ENCODE measurements around the gene SASH3. TPM values are rescaled to one million over a fixed set of nuclear protein-coding genes. Genes with fewer than 3 reads are reported as not detected.
A peak's percentile ranks its signal among the peaks of the same experiment; 100 is the strongest.

The SASH3 gene
- total RNA-seq, 8 experiments from 2014 or later, result 0.15 to 0.35 (median 0.24) TPM; not detected in 3

GRCh38 chrX:129791961-129792570 lies 12.3 kb downstream of the SASH3 start:
- no peaks in the 10 kb centered on the region for H3K4me1 ChIP-seq (replicated peaks in 1 of 2)
- no peak overlapping the region for H3K4me3 ChIP-seq
- ATAC-seq (replicated peaks in 6 of 8), result no peak
- H3K27ac ChIP-seq, result no peak overlapping the region
- 20% methylated on average over 1 of the region's 11 CpGs; no CpG with 5 or more reads in 9 of the 10 experiments for WGBS, 10 experiments
- in situ Hi-C loops (cut with MboI; ENCODE audit: low pct_unique_long_range_greater_than_20kb in 2 of 9, low sequenced_read_pairs in 9 of 9, unreplicated experiment in 9 of 9), result no loop called here

GRCh38 chrX:129792586-129793291 lies 13.0 kb downstream of the SASH3 start:
- Histone ChIP-seq H3K27ac (no peak overlapping the region), H3K4me3 (no peak overlapping the region), H3K4me1 (replicated peaks in 1 of 2) (no peaks in the 10 kb centered on the region)
- no peak for ATAC-seq (replicated peaks in 6 of 8)
- in situ Hi-C loops (cut with MboI; ENCODE audit: low pct_unique_long_range_greater_than_20kb in 2 of 9, low sequenced_read_pairs in 9 of 9, unreplicated experiment in 9 of 9), result no loop called here
- 53 to 60% methylated on average over 1 to 2 of the region's 18 CpGs; no CpG with 5 or more reads in 8 of the 10 experiments for WGBS, 10 experiments

- Histone ChIP-seq H3K4me3 (no peak overlapping the region), H3K27ac (no peak overlapping the region), H3K4me1 (replicated peaks in 1 of 2) (no peaks in the 10 kb centered on the region)
- 71% methylated on average over 3 of the region's 20 CpGs; no CpG with 5 or more reads in 9 of the 10 experiments for WGBS, 10 experiments
- in situ Hi-C loops (cut with MboI; ENCODE audit: low pct_unique_long_range_greater_than_20kb in 2 of 9, low sequenced_read_pairs in 9 of 9, unreplicated experiment in 9 of 9), result no loop called here
- no peak for ATAC-seq (replicated peaks in 6 of 8)
Observed at GRCh38 chrX:129793604-129794191, 13.9 kb downstream of the SASH3 start.

- Histone ChIP-seq H3K4me1 (replicated peaks in 1 of 2) (no peaks in the 10 kb centered on the region), H3K27ac (no peak overlapping the region), H3K4me3 (no peak overlapping the region)
- no peak for ATAC-seq (replicated peaks in 6 of 8)
- 44% methylated on average over 1 of the region's 1 CpG; no CpG with 5 or more reads in 9 of the 10 experiments for WGBS, 10 experiments
- in situ Hi-C loops (cut with MboI; ENCODE audit: low pct_unique_long_range_greater_than_20kb in 2 of 9, low sequenced_read_pairs in 9 of 9, unreplicated experiment in 9 of 9), result no loop called here
Observed at GRCh38 chrX:129795584-129795983, 15.8 kb downstream of the SASH3 start.

DNA sequence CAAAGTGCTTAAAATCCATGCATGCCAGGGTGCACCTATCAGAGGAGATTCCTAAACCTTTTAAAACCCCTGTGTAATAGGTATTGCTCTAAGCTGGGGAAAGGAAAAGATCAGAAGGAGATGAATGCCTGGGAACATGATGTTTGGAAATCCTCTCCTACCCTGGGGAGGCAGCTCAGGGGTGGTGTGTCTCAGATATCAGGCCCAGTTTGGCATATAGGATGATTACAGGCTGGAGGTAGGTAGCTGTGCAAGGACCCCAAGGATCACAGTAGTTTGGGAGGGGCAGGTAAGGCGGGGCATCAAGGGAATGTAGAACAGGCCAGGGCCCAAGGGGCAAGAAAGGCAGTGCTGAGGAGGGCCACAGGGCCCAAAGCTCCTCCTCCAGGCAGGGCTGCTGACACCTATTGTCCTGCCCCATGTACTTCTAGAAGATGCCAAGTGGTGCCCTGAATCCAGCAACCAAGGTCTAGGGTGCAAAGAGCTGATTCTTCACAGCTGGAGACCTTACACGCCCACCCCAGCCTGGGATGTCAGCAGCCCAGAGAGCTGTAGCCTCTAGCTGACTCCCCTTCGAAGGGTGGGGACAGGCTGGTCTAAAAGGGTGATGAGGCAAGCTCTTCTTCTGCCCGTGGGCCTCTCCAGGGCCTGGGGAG lies 17.6 kb downstream of the SASH3 start:
- Histone ChIP-seq H3K27ac (no peak overlapping the region), H3K4me1 (replicated peaks in 1 of 2) (no peaks in the 10 kb centered on the region), H3K4me3 (no peak overlapping the region)
- in situ Hi-C loops (cut with MboI; ENCODE audit: low pct_unique_long_range_greater_than_20kb in 2 of 9, low sequenced_read_pairs in 9 of 9, unreplicated experiment in 9 of 9), result no loop called here
- ATAC-seq (replicated peaks in 6 of 8), result no peak
- WGBS, 10 experiments, result 40% methylated on average over 1 of the region's 4 CpGs; no CpG with 5 or more reads in 9 of the 10 experiments

DNA sequence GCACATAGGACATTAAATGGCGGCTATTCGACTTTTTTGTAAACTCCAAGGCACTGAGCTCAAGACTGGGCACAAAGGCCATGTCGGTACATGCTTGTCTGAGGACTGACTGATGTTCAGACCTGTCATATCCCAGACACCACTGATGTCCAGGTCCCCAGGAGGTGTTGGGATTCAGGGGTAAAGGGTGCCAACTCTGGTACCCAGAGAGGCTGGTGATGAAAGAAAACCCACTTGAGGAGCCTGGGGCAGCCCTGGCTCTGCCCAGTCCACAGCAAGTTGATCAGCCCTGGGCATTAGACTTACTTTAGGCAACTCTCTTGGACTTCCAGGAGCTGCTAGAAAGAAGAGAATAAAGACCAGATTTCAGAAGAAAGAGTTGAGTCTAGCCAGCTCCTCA lies 18.7 kb downstream of the SASH3 start:
- Histone ChIP-seq H3K4me3 (no peak overlapping the region), H3K4me1 (replicated peaks in 1 of 2) (peaks cover 7 to 8% of the 10 kb centered on the region in 2 donors), H3K27ac (no peak overlapping the region)
- no peak for ATAC-seq (replicated peaks in 6 of 8)
- 90 to 100% methylated on average over 1 to 2 of the region's 3 CpGs; no CpG with 5 or more reads in 8 of the 10 experiments for WGBS, 10 experiments
- in situ Hi-C loops (cut with MboI; ENCODE audit: low pct_unique_long_range_greater_than_20kb in 2 of 9, low sequenced_read_pairs in 9 of 9, unreplicated experiment in 9 of 9), result no loop called here

DNA sequence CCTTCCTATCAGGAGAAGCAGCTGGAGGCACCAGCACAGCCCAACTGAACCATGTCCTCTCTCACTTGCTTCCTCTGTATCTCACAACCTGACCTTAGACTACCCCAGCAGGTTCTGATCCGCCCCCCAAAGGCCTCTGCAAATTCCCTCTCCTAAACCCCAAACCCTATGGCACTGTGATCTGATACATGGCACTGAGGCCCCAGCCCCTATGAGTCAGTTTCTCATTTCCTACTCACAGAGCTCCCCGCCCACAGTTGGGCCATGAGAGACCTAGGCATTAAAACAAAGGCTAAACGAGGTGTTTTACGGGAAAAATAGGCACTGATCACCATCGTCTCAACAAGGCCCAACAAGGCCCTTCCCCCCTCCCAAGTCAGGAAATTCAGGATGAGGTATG lies 19.1 kb downstream of the SASH3 start:
- Histone ChIP-seq H3K27ac (no peak overlapping the region), H3K4me3 (no peak overlapping the region), H3K4me1 (replicated peaks in 1 of 2) (peaks cover 7 to 8% of the 10 kb centered on the region in 2 donors)
- in situ Hi-C loops (cut with MboI; ENCODE audit: low pct_unique_long_range_greater_than_20kb in 2 of 9, low sequenced_read_pairs in 9 of 9, unreplicated experiment in 9 of 9), result no loop called here
- peak in 1 of 8 experiments; percentile 63 for ATAC-seq (replicated peaks in 6 of 8)
- WGBS, 10 experiments, result 35 to 80% methylated on average over 2 to 3 of the region's 5 CpGs; no CpG with 5 or more reads in 8 of the 10 experiments

DNA sequence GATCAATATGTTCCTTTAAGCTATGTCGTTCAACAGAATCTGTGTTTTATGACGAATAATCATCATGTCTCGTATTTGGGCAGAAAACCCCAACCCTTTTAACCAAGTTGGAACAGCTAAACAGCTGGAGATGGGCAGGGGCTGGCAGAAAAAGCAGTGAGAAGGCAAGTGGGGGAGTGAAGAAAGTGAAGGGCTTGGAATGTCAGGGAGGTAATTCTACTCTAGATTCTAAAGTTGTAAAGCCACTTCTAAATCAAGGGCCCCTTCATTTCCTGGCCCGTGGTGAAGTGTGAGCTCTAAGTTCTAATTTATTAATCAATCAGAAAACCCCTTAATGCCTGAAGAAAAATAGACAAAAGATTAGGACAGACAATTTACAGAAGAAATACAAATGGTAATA lies 20.4 kb downstream of the SASH3 start:
- H3K4me1 ChIP-seq (replicated peaks in 1 of 2), result peaks cover 7 to 8% of the 10 kb centered on the region in 2 donors
- H3K4me3 ChIP-seq, result no peak overlapping the region
- WGBS, 10 experiments, result 0 to 54% (median 45%) methylated on average over 1 to 4 of the region's 4 CpGs; no CpG with 5 or more reads in 7 of the 10 experiments
- in situ Hi-C loops (cut with MboI; ENCODE audit: low pct_unique_long_range_greater_than_20kb in 2 of 9, low sequenced_read_pairs in 9 of 9, unreplicated experiment in 9 of 9), result no loop called here
- ATAC-seq (replicated peaks in 6 of 8), result no peak
- H3K27ac ChIP-seq, result no peak overlapping the region

GRCh38 chrX:129802863-129803262 lies 23.1 kb downstream of the SASH3 start:
- in situ Hi-C loops (cut with MboI; ENCODE audit: low pct_unique_long_range_greater_than_20kb in 2 of 9, low sequenced_read_pairs in 9 of 9, unreplicated experiment in 9 of 9), result no loop called here
- 0 to 33% (median 7%) methylated on average over 1 of the region's 1 CpG; no CpG with 5 or more reads in 6 of the 10 experiments for WGBS, 10 experiments
- no peak overlapping the region for H3K27ac ChIP-seq
- no peak overlapping the region for H3K4me3 ChIP-seq
- peaks cover 7 to 8% of the 10 kb centered on the region in 2 donors for H3K4me1 ChIP-seq (replicated peaks in 1 of 2)
- peak in 5 of 8 experiments; percentile 75 to 90 (median 78) for ATAC-seq (replicated peaks in 6 of 8)

GRCh38 chrX:129804806-129805205 lies 25.1 kb downstream of the SASH3 start:
- 70% methylated on average over 2 of the region's 4 CpGs; no CpG with 5 or more reads in 9 of the 10 experiments for WGBS, 10 experiments
- in situ Hi-C loops (cut with MboI; ENCODE audit: low pct_unique_long_range_greater_than_20kb in 2 of 9, low sequenced_read_pairs in 9 of 9, unreplicated experiment in 9 of 9), result no loop called here
- H3K4me3 ChIP-seq, result no peak overlapping the region
- ATAC-seq (replicated peaks in 6 of 8), result no peak
- H3K4me1 ChIP-seq (replicated peaks in 1 of 2), result peaks cover 7 to 8% of the 10 kb centered on the region in 2 donors
- H3K27ac ChIP-seq, result no peak overlapping the region

DNA sequence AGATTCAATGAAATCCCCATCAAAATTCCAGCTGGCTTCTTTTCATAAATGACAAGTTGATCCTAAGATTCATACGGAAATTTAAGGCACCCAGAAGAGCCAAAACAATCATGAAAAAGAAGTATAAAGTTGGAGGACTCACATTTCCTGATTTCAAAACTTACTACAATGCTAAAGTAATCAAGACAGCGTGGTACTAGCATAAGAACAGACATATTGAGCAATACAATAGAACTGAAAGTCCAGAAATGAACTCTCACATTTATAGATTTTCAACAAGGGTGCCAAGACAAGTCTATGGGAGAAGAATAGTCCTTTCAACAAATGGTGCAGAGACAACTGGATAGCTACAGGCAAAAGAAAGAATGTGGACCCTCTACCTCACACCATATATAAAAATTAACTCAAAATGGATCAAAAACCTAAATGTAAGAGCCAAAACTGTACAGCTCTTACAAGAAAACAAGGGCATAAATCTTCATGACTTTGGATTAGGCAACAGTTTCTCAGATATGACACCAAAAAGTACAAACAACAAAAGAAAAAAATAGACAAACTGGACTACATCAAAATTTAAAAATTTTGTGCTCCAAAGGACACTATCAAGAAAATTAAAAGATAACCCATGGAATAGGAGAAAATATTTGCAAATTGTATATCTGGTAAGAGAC lies 28.5 kb downstream of the SASH3 start:
- in situ Hi-C loops (cut with MboI; ENCODE audit: low pct_unique_long_range_greater_than_20kb in 2 of 9, low sequenced_read_pairs in 9 of 9, unreplicated experiment in 9 of 9), result no loop called here
- WGBS, 10 experiments, result 13 to 100% (median 72%) methylated on average over 1 to 2 of the region's 2 CpGs; no CpG with 5 or more reads in 4 of the 10 experiments
- Histone ChIP-seq H3K27ac (no peak overlapping the region), H3K4me1 (replicated peaks in 1 of 2) (no peaks in the 10 kb centered on the region), H3K4me3 (no peak overlapping the region)
- no peak for ATAC-seq (replicated peaks in 6 of 8)

DNA sequence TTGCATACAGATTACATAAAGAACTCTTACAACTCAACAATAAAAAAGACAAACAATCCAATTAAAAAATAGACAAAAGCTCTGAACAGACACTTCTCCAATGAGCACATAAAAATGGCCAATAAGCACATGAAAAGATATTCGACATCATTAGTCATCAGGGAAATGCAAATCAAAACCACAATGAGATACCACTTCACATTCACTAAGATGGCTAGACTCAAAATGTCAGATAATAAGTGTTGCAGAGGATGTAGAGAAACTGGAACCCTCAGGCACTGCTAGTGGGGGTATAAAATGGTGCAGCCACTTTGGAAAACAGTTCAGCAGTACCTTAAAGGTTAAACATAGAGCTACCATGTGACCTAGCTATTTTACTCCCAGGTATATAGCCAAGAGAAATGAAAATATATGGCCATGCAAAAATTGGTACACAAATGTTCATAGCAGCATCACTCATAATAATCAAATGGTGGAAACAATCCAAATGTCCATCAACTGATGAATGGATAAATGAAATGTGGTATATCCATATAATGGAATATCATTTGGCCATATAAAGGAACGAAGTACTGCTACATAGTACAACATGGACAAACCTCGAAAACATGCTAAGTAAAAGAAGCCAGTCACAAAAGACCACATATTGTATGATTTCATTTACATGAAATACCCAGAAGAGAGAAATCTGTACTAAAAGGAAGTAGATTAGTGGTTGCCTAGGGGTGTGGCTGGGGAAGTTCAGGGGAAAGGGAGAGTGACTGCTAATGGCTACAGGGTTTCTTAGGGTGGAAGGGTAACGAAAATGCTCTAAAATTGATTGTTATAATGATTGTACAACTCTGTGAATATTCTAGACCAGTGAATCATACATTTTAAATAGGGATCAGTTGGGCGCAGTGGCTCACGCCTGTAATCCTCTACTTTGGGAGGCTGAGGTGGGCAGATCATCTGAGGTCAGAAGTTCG lies 29.4 kb downstream of the SASH3 start:
- H3K4me1 ChIP-seq (replicated peaks in 1 of 2), result no peaks in the 10 kb centered on the region
- no peak overlapping the region for H3K27ac ChIP-seq
- ATAC-seq (replicated peaks in 6 of 8), result peak in 2 of 8 experiments; percentile 66 to 72
- in situ Hi-C loops (cut with MboI; ENCODE audit: low pct_unique_long_range_greater_than_20kb in 2 of 9, low sequenced_read_pairs in 9 of 9, unreplicated experiment in 9 of 9), result no loop called here
- 0 to 100% (median 47%) methylated on average over 1 to 3 of the region's 7 CpGs; no CpG with 5 or more reads in 3 of the 10 experiments for WGBS, 10 experiments
- no peak overlapping the region for H3K4me3 ChIP-seq
